Thymus (tissue), 11 donors: Measurements from ENCODE around the gene FES. TPM values are rescaled to one million over a fixed set of nuclear protein-coding genes. Genes with fewer than 3 reads are reported as not detected.

Experiments
- DNase-seq, 9 donors: peaks; one replicate each; pipeline ENCODE4 v3.0.0-alpha.2; 2013; ENCODE audit warnings: low spot score in 9 of 9, low read depth in 6 of 9, missing footprints in 1 of 9
- H3K27ac ChIP-seq, 2 donors: one replicate each; pipeline ENCODE4 v1.5.1; 2013; ENCODE audit warnings: control low read depth in 1 of 2, low read depth in 1 of 2, low read length in 1 of 2, mild to moderate bottlenecking in 1 of 2, moderate library complexity in 1 of 2
- H3K27me3 ChIP-seq, 2 donors: one replicate each; pipeline ENCODE4 v1.5.1; 2013; ENCODE audit warnings: low read length in 1 of 2; ENCODE audit not compliant: control insufficient read depth in 2 of 2, insufficient read depth in 1 of 2
- H3K36me3 ChIP-seq, 2 donors: one replicate each; pipeline ENCODE4 v1.5.1; 2013; ENCODE audit warnings: low read length in 1 of 2, mild to moderate bottlenecking in 1 of 2, moderate library complexity in 1 of 2; ENCODE audit not compliant: control insufficient read depth in 2 of 2, insufficient read depth in 2 of 2
- H3K4me1 ChIP-seq, 2 donors: one replicate each; pipeline ENCODE4 v1.5.1; 2013; ENCODE audit warnings: low read length in 2 of 2; ENCODE audit not compliant: control insufficient read depth in 2 of 2, insufficient read depth in 2 of 2
- H3K4me3 ChIP-seq, 2 donors: one replicate each; pipeline ENCODE4 v1.5.1; 2013; ENCODE audit warnings: low read length in 2 of 2, control low read depth in 1 of 2, mild to moderate bottlenecking in 1 of 2
- H3K9me3 ChIP-seq, 2 donors: one replicate each; pipeline ENCODE4 v1.5.1; 2013; ENCODE audit warnings: low read length in 1 of 2, mild to moderate bottlenecking in 1 of 2; ENCODE audit not compliant: control insufficient read depth in 2 of 2, insufficient read depth in 1 of 2
- WGBS: extraction: QIAGEN DNeasy Blood & Tissue Kit; methylation state at CpG from one replicate; pipeline ENCODE4 v1.1.7; 2013; 5-methylcytosine and 5-hydroxymethylcytosine counted together
- polyA plus RNA-seq: library from polyadenylated mRNA; stranded (reverse); fragments of 200-250 nt; gene quantifications from one replicate; pipeline ENCODE4 v1.2.3, GENCODE V29; 2013
- total RNA-seq: library from RNA; stranded (reverse); fragments of 120-200 nt; gene quantifications from one replicate; pipeline ENCODE4 v1.2.4, GENCODE V29; 2013
- donor health status: healthy.

The FES gene
- total and polyA plus RNA-seq, 2 donors, result 8.3 to 19.4 TPM

DNA sequence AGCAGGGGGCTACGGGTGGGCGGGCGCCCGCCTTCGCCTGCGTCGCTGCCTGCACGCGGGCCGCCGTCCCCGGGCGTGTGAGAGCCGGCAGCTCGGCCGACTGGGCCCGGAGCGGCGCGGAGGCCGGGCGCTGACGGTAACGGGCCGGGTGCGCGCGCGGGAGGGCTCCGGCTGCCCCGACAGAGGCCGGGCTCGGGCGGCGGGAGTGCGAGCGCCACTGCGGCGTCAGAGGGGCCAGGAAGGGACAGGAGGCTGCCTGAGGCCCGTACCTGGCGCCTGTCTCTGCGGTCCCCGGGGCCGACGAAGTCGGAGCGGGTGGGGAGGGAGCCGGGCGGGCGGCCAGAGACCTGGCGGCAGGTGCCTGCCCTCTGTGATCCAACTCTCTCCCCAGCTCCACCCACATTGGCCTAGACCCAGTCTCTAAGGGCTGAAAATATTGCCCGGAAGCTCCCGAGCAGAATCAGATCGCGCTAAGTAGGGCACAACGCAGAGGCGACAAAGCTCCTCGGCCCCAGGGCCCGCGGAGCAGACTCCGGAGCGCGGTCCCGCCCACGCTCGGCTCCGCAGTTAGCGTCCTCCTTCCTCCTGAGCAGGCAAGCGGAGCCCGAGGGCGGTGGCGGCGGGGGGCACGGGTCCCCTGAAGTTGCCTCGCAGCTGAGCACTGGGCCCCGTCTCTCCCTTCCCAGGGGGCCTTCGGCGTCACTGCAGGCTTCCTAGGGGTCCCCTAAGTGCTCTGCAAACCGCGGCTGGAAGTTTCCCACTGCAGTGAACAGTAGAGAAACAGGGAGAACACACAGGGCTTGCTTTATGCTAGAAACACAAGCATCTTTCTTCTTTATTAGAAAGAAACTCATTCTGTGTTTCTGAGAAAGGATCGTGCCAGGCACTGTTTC lies 18.8 kb downstream of the FES start, which contains the start of gene MAN2A2:
TSS of gene MAN2A2 (plus strand) at position 463 of the 893 bp plus-strand sequence. CDS start 906 bp downstream, outside the sequence.
- 1% methylated on average over 81 of the region's 81 CpGs for WGBS
- H3K27me3 ChIP-seq, result peaks cover 0 to 2% of the 10 kb centered on the region in 2 donors
- no peaks in the 10 kb centered on the region for H3K9me3 ChIP-seq
- H3K4me1 ChIP-seq, result peaks cover 7 to 15% of the 10 kb centered on the region in 2 donors
- peaks cover 30 to 33% of the 10 kb centered on the region in 2 donors for H3K36me3 ChIP-seq
- H3K27ac ChIP-seq, result peak within 1 kb of the TSS; percentile 88 to 94
- DNase-seq, result peak in 8 of 9 donors; percentile 44 to 87 (median 60)
- peak within 1 kb of the TSS; percentile 77 to 78 for H3K4me3 ChIP-seq

DNA sequence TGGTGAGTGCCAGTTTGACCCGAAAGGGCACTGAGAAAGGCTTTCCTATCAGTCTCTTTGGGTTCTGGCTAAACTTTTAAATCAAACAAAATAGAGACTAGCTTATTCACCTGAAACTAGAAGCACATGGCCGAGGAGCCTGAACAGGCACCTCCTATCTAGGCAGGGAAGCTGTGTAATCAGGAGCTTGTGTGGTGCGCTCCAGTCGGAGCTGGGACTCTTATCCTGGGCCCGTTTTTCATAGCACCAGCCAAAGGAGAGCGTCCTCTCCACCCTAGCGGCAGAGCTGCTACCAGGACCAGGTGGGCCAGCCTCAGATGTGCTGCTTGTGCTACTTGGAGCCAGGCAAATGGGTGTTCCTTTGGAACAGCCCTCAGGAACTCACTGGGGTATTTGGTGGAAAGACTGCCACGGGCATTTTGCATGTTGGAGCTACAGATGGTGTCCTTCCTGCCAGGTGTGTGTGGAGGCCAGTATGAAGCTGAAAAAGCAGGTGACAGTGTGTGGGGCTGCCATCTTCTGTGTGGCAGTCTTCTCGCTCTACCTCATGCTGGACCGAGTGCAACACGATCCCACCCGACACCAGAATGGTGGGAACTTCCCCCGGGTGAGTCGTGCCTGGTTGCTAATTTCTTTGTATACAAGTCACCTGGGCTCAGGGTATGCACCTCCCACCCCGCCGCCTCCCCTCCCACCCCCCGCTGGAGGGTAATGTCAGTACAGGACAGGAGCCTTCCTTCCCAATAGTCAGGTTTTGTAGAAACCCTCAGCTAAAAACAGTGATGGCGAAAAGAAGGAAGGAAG lies 19.6 kb downstream of the FES start:
- DNase-seq, result peak in 1 of 9 donors; percentile 26
- peak overlapping the region in 1 of 2 donors; percentile 88 for H3K27ac ChIP-seq
- H3K9me3 ChIP-seq, result no peaks in the 10 kb centered on the region
- H3K36me3 ChIP-seq, result peaks cover 34 to 35% of the 10 kb centered on the region in 2 donors
- peaks cover 7 to 15% of the 10 kb centered on the region in 2 donors for H3K4me1 ChIP-seq
- peak overlapping the region; percentile 70 to 77 for H3K4me3 ChIP-seq
- WGBS, result 86% methylated on average over 18 of the region's 18 CpGs
- H3K27me3 ChIP-seq, result peaks cover 0 to 2% of the 10 kb centered on the region in 2 donors

DNA sequence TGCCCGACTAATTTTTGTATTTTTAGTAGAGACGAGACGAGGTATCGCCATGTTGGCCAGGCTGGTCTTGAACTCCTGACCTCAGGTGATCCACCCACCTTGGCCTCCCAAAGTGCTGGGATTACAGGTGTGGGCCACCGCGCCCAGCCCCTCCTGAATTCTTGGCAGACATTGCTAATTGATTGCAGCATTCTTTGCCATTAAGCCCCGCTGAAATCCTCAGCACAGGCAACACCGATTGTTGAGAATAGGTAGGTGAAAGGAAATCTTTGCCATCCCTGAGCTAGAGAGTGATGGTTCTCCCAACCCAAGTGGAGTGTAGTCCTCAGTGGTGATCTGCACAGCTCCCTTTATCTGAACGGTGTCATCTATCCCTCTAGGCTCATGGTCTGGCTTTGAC lies 20.4 kb downstream of the FES start:
- WGBS, result 96% methylated on average over 9 of the region's 9 CpGs
- DNase-seq, result no peak
- H3K4me3 ChIP-seq, result no peak overlapping the region
- peaks cover 39 to 41% of the 10 kb centered on the region in 2 donors for H3K36me3 ChIP-seq
- H3K4me1 ChIP-seq, result peaks cover 7 to 15% of the 10 kb centered on the region in 2 donors
- no peaks in the 10 kb centered on the region for H3K9me3 ChIP-seq
- no peak overlapping the region for H3K27ac ChIP-seq
- H3K27me3 ChIP-seq, result peaks cover 0 to 2% of the 10 kb centered on the region in 2 donors

DNA sequence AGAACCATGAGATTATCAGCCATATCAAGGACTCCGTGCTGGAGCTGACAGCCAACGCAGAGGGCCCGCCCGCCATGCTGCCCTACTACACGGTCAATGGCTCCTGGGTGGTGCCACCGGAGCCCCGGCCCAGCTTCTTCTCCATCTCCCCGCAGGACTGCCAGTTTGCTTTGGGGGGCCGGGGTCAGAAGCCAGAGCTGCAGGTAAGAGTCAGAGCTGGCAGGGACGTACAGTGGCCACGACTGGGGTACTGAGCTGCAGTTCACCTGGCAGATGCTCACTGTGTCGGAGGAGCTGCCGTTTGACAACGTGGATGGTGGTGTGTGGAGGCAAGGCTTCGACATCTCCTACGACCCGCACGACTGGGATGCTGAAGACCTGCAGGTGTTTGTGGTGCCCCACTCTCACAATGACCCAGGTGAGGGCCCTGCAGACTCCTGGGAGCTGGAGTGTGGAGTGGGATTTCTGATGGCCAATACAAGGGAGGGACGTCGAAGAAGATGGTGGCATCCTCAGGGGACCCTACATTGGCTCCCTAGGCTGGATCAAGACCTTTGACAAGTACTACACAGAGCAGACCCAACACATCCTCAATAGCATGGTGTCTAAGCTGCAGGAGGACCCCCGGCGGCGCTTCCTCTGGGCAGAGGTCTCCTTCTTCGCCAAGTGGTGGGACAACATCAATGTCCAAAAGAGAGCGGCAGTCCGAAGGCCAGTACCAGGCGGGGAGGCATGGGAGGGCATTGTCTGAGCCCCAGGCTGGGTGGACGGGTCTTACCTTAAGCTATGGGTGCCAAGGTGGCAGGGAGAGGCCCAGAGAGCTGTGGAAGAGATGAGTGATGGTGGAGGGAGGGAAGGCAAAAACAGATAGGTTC lies 21.2 kb downstream of the FES start:
- peaks cover 47% of the 10 kb centered on the region in 2 donors for H3K36me3 ChIP-seq
- peaks cover 0 to 2% of the 10 kb centered on the region in 2 donors for H3K27me3 ChIP-seq
- no peak overlapping the region for H3K27ac ChIP-seq
- DNase-seq, result no peak
- H3K4me3 ChIP-seq, result no peak overlapping the region
- WGBS, result 95% methylated on average over 28 of the region's 28 CpGs
- no peaks in the 10 kb centered on the region for H3K9me3 ChIP-seq
- peaks cover 7 to 15% of the 10 kb centered on the region in 2 donors for H3K4me1 ChIP-seq

DNA sequence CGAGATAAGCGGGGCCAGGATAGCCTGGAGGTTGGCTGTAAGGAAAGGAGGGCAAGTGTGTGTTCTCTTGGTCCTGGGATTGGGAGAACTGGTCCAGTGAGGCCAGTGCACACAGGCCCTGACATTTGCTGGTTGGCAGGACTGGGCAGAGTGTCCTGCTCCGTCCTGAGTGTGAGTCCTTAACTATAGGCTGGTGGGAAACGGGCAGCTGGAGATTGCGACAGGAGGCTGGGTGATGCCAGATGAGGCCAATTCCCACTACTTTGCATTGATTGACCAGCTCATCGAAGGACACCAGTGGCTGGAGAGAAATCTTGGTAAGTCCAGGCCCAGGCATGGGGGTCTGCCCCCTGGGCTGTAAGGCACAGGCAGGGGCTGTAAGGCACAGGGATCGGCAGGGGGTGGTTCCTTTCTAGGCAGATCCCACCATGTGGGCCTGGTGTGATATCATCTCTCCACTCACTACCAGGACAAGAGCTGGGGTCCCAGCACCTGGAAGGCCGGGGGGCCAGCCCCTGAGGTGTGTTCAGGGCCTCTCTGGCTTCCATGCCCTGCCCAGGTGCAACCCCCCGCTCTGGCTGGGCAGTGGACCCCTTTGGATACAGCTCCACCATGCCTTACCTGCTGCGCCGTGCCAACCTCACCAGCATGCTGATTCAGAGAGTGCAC lies 22.0 kb downstream of the FES start:
- 98% methylated on average over 11 of the region's 11 CpGs for WGBS
- Histone ChIP-seq H3K27me3 (peaks cover 0 to 2% of the 10 kb centered on the region in 2 donors), H3K9me3 (no peaks in the 10 kb centered on the region), H3K4me3 (no peak overlapping the region), H3K4me1 (peaks cover 7 to 15% of the 10 kb centered on the region in 2 donors), H3K27ac (no peak overlapping the region), H3K36me3 (peaks cover 54 to 55% of the 10 kb centered on the region in 2 donors)
- DNase-seq, result no peak

DNA sequence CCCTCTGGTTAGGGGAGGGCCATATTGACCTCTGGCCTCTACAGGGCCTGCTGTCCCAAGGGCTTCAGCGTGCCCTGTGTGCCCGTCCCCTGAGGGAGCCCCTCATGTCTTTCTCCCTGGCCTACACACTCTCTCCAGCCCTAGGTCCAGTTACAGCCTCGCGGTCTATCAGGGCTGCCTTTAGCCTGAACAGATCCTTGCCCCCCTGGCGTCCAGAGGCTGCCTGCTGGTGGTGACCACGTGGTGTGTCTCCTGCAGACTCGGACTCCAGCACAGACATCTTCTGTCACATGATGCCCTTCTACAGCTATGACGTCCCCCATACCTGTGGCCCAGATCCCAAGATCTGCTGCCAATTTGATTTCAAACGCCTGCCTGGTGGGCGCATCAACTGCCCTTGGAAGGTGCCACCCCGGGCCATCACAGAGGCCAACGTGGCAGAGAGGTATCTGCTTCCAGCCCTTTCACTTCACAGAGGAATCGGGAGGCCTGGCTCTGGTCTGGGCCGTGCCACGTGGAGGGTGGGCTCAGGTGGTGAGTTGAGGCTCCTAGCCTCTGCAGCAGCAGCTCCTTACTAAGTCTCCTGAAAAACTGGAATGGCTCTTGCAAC lies 22.9 kb downstream of the FES start:
- Histone ChIP-seq H3K4me1 (peaks cover 7 to 10% of the 10 kb centered on the region in 2 donors), H3K4me3 (no peak overlapping the region), H3K27ac (no peak overlapping the region), H3K27me3 (peaks cover 0 to 2% of the 10 kb centered on the region in 2 donors), H3K36me3 (peaks cover 59 to 63% of the 10 kb centered on the region in 2 donors), H3K9me3 (no peaks in the 10 kb centered on the region)
- no peak for DNase-seq
- WGBS, result 88% methylated on average over 15 of the region's 15 CpGs

DNA sequence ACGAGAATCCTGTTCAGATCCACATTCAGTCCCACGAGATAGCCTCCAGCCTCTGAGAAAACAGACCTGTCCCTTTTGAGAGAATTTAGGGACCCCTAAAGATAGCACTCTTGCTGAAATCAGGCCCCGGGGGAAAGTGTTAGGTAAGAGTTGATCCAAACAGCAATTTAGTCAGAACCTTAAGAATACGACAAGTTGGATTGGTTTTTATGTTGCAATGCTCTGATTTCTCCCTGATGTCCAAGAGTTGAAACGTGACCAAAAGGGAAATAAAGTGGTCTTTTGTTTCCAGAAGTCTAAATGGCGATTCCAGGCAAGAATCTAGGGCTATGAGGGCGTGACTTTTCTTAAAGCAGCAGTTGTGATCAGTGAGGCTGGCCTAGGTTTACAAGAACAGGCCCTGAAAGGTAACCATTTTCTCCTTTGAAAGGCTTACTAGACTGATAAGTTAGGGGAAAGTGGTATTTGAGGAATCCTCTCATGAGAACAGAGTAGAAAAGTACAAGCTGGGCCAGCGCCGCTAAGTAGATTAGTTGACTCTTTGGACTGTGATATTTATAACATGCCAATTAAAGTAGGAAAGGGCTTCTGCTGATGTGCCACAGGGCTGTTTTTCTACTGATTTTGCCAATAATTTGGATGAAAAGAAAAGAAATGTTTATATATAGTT lies 23.7 kb downstream of the FES start:
- Histone ChIP-seq H3K27ac (no peak overlapping the region), H3K4me1 (peaks cover 7 to 9% of the 10 kb centered on the region in 2 donors), H3K36me3 (peaks cover 66 to 71% of the 10 kb centered on the region in 2 donors), H3K4me3 (no peak overlapping the region), H3K9me3 (no peaks in the 10 kb centered on the region), H3K27me3 (peaks cover 0 to 2% of the 10 kb centered on the region in 2 donors)
- DNase-seq, result no peak
- WGBS, result 97% methylated on average over 9 of the region's 9 CpGs
